Measurements from ENCODE around the gene SREBF1. TPM values are rescaled to one million over a fixed set of nuclear protein-coding genes. Genes with fewer than 3 reads are reported as not detected.

Gene SREBF1
- total RNA-seq, 1 experiment from 2014 or later: 230 TPM

DNA sequence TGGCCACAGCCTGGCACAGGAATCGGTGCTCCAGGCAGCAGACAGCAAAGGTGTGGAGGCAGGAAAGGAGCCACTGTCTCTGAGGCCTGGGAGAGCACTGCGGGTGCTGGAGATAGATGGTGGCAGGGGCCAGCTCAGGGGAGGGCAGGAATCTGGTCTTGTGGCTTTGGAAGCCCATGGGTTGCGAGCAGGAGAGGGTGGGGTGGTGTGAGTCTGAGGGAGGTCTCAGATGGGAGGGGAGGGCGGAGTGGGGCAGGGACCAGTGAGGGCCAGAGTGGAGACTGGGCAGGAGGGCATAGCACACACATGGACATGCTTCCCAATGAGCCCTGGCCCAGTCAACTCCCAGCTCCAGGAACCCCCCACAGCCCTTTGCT, 70.1 kb downstream of the SREBF1 start:
- in situ Hi-C loops (cut with HindIII; ENCODE audit: low pct_unique_long_range_greater_than_20kb, low sequenced_read_pairs): no loop called here
- intact Hi-C loops (cut with micrococcal nuclease; ENCODE audit: unreplicated experiment): no loop called here
- ChIA-PET POLR2A (no interaction called here), CTCF (interaction anchor here (0.6 kb wide), 1 partner anchor 492 kb away, joined by 3 read pairs; no protein-coding TSS in a partner anchor)
- H3K27me3 ChIP-seq (ENCODE audit: control insufficient read depth, insufficient read depth, low read length): no peaks in the 10 kb centered on the region
- DNase-seq (ENCODE audit: low read depth, low spot score) (no peak), ATAC-seq (no peak)
- BruUV-seq (replicated peaks): no TSS peak
- no peak overlapping the region for H3K4me3 ChIP-seq (ENCODE audit: low read depth in 2 of 2, low read length in 2 of 2)
- no peaks in the 10 kb centered on the region for H3K36me3 ChIP-seq (ENCODE audit: control insufficient read depth, insufficient read depth, low read length)
- no peak for TF ChIP-seq SIN3A (IDR thresholded peaks at IDR 0.05; ENCODE audit: borderline replicate concordance, insufficient read depth, low read depth, low read length)
- no peak for TF ChIP-seq POLR2AphosphoS5 (IDR thresholded peaks at IDR 0.05; ENCODE audit: low read depth, low read length)
- TF ChIP-seq, protein P1, sequence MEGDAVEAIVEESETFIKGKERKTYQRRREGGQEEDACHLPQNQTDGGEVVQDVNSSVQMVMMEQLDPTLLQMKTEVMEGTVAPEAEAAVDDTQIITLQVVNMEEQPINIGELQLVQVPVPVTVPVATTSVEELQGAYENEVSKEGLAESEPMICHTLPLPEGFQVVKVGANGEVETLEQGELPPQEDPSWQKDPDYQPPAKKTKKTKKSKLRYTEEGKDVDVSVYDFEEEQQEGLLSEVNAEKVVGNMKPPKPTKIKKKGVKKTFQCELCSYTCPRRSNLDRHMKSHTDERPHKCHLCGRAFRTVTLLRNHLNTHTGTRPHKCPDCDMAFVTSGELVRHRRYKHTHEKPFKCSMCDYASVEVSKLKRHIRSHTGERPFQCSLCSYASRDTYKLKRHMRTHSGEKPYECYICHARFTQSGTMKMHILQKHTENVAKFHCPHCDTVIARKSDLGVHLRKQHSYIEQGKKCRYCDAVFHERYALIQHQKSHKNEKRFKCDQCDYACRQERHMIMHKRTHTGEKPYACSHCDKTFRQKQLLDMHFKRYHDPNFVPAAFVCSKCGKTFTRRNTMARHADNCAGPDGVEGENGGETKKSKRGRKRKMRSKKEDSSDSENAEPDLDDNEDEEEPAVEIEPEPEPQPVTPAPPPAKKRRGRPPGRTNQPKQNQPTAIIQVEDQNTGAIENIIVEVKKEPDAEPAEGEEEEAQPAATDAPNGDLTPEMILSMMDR (IDR thresholded peaks at IDR 0.05): no peak
- no peak for TF ChIP-seq REST (IDR thresholded peaks at IDR 0.05; ENCODE audit: insufficient read depth in 1 of 2, low read depth in 2 of 2, low read length in 1 of 2)
- no peak for TF ChIP-seq TCF7L2 (IDR thresholded peaks at IDR 0.05; ENCODE audit: low read depth, low read length)
- no peak overlapping the region for H3K27ac ChIP-seq (ENCODE audit: low read length)
- peaks cover 27% of the 10 kb centered on the region for H3K4me1 ChIP-seq (ENCODE audit: control insufficient read depth, insufficient read depth, low read length)
- no peaks in the 10 kb centered on the region for H3K9me3 ChIP-seq (ENCODE audit: control insufficient read depth, insufficient read depth, low read depth, low read length)

DNA sequence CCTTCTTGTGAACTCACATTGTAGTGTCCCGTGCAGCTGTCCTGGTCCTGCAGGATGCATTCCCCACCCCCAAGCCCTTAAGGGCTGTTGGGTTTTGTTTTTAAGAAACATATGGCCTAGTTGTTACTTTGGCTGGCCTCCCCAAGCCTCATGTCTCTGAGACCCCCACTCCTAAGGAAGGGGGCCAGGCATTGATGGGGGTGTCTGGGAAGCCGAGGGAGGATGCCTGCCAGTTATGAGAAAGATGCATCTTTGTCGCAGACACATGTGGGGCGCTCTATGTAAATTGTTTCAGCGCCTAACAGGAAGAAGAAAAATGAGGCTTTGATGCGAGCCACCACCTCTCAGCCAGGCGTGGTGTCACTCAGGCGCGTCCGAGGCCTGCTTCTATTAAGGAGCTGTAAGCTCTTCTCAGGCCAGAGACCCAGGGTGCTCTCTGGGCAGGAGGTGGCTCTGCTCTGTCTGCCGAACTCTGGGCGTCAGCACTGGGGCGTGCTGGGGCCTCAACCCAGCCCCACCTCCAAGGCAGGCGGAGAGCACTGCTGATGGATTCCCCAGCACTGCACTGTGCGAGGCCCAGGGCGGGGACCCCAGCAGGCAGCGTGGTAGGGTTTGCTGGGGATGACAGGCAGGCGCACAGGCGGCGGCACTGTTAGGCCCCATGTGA, 70.6 kb downstream of the SREBF1 start:
- Histone ChIP-seq H3K36me3 (ENCODE audit: control insufficient read depth, insufficient read depth, low read length) (no peaks in the 10 kb centered on the region), H3K27ac (ENCODE audit: low read length) (no peak overlapping the region), H3K9me3 (ENCODE audit: control insufficient read depth, insufficient read depth, low read depth, low read length) (no peaks in the 10 kb centered on the region), H3K27me3 (ENCODE audit: control insufficient read depth, insufficient read depth, low read length) (no peaks in the 10 kb centered on the region), H3K4me1 (ENCODE audit: control insufficient read depth, insufficient read depth, low read length) (peaks cover 24% of the 10 kb centered on the region), H3K4me3 (ENCODE audit: low read depth in 2 of 2, low read length in 2 of 2) (no peak overlapping the region)
- CTCF ChIA-PET: interaction anchor here (0.6 kb wide), 1 partner anchor 493 kb away, joined by 3 read pairs; no protein-coding TSS in a partner anchor
- DNase-seq (ENCODE audit: low read depth, low spot score) (no peak), ATAC-seq (no peak)
- in situ Hi-C loops (cut with HindIII; ENCODE audit: low pct_unique_long_range_greater_than_20kb, low sequenced_read_pairs) (no loop called here), intact Hi-C loops (cut with micrococcal nuclease; ENCODE audit: unreplicated experiment) (no loop called here)
- no TSS peak for BruUV-seq (replicated peaks)
- POLR2A ChIA-PET: no interaction called here
- TF ChIP-seq, protein P1 (IDR thresholded peaks at IDR 0.05): no peak
- TF ChIP-seq SIN3A (IDR thresholded peaks at IDR 0.05; ENCODE audit: borderline replicate concordance, insufficient read depth, low read depth, low read length) (no peak), TCF7L2 (IDR thresholded peaks at IDR 0.05; ENCODE audit: low read depth, low read length) (no peak), POLR2AphosphoS5 (IDR thresholded peaks at IDR 0.05; ENCODE audit: low read depth, low read length) (no peak), REST (IDR thresholded peaks at IDR 0.05; ENCODE audit: insufficient read depth in 1 of 2, low read depth in 2 of 2, low read length in 1 of 2) (no peak)
